KOPT-K1 (cell line): ENCODE results near the gene CIB1.

Source experiments
- H3K27ac ChIP-seq: fragments of 200-600 bp; sonication (generic); 2 replicates; pipeline ENCODE4 v1.5.1; 2016; ENCODE audit warnings: antibody characterized with exemption, mild to moderate bottlenecking, low read depth, low read length; ENCODE audit not compliant: poor library complexity, severe bottlenecking
- H3K36me3 ChIP-seq: fragments of 200-600 bp; sonication (generic); 2 replicates; pipeline ENCODE4 v1.5.1; 2017; ENCODE audit warnings: antibody characterized with exemption, mild to moderate bottlenecking, low read length, moderate library complexity; ENCODE audit not compliant: insufficient read depth
- H3K9me3 ChIP-seq: fragments of 200-600 bp; sonication (generic); 2 replicates; pipeline ENCODE4 v1.5.1; 2017; ENCODE audit warnings: antibody characterized with exemption, low read length, mild to moderate bottlenecking; ENCODE audit not compliant: insufficient read depth, poor library complexity, severe bottlenecking

The CIB1 gene

DNA sequence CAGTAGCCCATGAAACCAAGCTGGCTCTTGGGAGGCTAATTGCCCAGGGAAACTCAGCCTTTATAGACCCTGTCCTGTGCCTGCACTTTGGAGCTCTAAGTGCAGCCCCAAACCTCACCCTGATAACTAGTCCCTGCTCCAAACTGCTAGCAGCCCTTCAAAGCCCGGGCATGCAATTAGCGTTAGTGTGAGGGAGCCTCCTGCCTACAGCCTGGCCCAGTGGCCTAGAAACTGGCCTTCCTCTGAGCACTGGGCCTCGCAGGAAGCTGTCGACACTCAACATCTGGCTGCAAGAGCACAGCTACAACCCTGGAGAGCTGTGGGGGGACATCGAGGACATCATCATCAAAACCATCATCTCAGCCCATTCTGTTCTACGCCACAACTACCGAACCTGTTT lies 24.0 kb upstream of the CIB1 start:
- Histone ChIP-seq H3K36me3 (no peaks in the 10 kb centered on the region), H3K27ac (no peak overlapping the region), H3K9me3 (no peaks in the 10 kb centered on the region)

DNA sequence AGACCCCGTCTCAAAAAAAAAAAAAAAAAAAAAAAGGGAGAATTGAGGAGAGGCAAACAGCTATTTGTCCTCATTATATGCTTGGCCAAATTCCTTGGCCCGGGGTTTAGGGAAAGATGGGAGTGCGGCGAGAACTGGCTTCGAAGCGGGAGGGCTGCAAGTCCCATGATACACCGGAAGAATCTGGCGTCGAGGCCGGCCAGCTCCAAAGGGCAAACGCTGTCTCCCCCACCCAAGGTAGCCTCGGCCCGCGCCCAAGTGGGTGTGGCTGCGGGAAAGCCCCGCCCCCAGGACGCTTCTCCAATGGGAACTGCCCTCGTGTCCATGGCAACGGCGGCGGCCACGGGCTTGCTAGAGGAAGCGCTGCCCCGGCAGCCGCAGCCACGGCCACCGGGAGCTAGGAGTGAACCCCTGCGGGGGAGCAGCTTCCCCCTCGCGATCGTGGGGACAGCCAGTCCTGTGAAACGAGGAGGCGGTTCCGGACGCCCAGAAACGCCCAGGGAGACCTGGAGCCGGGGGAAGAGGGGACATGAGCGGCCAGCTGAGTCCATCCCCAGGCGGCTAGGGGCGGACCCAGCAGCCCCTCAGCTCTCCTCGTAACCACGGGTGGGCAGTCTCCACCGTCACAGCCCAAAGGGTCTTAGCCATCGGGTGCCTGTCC lies 15.6 kb upstream of the CIB1 start, which contains the start of gene TTLL13:
Gene TTLL13, plus strand, starts transcription at position 354 of the 661 bp plus-strand sequence. CDS start 1,075 bp downstream, outside the sequence.
- H3K27ac ChIP-seq, result no peak within 1 kb of the TSS
- H3K9me3 ChIP-seq, result no peaks in the 10 kb centered on the region
- H3K36me3 ChIP-seq, result no peaks in the 10 kb centered on the region

DNA sequence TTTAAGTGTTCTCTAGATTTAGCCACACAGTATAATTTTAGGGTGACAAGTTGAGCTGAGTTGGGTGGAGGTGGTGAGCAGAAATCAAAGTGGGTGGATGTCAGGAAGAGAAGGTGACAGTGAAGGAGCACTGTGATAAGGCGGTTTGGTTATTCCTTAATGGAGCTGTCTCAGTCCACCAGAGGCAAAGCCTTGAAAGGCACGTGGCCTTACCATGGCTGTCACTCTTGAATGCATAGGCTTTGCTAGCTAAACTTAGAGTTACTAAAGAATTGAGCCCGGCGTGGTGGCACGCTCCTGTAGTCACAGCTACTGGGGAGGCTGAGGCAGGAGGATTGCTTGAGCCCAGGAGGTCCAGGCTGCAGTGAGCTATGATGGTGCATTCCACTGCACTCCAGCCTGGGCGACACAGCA lies 15.1 kb upstream of the CIB1 start:
- H3K27ac ChIP-seq, result no peak overlapping the region
- H3K36me3 ChIP-seq, result no peaks in the 10 kb centered on the region
- H3K9me3 ChIP-seq, result no peaks in the 10 kb centered on the region

DNA sequence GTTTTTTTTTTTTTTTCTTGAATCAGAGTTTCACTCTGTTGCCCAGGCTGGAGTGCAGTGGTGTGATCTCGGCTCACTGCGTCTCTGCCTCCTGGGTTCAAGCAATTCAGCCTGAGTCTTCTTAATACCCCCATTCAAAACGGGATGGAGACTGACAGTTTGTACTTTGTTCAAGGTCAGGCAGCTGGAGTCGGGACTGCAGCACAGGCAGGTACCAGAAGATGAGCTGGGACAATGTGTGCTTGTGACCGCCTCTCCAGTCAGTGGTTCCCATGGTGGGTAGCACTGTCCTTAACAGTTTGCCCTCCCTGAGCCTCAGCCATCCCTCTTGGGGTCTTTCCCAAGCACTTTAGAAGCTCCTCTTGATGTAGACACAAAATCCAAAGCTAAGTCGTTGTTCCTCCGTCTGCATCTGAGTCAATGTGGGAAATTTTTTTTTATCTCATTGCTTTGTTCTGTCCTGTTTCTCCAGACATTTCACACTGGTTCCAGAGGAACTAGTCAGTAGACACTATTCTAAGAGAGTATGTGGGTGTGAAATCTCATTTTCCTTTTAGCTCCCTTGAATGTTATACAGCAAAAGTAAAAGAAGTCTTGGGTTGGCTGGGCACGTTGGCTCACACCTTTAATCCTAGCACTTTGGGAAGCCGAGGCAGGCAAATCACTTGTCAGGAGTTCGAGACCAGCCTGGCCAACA lies 10.3 kb upstream of the CIB1 start:
- Histone ChIP-seq H3K27ac (no peak overlapping the region), H3K9me3 (no peaks in the 10 kb centered on the region), H3K36me3 (no peaks in the 10 kb centered on the region)

DNA sequence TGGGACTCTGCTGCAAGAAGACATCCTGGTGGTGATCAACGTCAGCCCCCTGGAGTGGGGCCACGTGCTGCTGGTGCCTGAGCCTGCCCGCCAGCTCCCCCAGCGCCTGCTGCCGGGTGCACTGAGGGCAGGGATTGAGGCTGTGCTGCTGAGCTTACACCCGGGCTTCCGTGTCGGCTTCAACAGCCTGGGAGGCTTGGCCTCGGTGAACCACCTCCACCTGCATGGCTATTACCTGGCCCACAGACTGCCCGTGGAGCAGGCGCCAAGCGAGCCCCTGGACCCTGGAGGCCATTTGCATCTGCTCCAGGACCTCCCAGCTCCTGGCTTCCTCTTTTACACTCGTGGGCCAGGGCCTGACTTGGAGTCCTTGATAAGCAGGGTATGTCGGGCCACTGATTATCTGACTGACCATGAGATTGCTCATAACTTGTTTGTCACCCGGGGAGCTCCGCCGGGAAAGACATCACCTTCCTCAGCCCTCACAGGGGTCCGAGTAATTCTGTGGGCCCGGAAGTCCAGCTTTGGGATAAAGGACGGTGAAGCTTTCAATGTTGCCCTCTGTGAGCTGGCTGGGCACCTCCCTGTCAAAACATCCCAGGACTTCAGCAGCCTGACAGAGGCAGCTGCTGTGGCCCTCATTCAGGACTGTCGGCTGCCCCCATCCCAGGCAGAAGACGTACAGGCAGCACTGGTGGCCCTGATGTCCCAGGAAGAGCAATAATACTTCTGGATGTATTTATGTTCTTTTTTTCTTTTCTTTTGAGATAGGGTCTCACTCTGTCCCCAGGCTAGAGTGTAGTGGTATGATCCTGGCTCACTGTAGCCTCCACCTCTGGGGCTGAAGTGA lies 7.8 kb upstream of the CIB1 start:
- no peak overlapping the region for H3K27ac ChIP-seq
- no peaks in the 10 kb centered on the region for H3K9me3 ChIP-seq
- peaks cover 5% of the 10 kb centered on the region for H3K36me3 ChIP-seq

DNA sequence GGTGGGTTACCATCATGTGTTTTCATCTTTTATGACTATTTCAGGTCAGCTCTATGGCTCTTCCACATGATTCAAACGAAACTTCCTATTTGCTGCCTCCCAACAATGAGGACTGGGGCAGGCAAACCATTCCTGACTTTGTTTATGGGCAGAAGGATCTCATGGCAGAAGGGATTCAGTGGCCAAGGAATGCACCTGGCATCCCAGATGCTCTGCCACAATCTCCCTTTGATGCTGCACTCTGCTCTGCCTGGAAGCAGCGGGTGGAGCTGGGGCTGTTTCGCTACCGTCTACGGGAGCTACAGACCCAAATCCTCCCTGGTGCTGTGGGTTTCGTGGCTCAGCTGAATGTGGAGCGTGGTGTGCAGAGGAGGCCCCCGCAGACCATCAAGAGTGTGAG lies 7.1 kb upstream of the CIB1 start:
- Histone ChIP-seq H3K36me3 (peaks cover 5% of the 10 kb centered on the region), H3K9me3 (no peaks in the 10 kb centered on the region), H3K27ac (no peak overlapping the region)

DNA sequence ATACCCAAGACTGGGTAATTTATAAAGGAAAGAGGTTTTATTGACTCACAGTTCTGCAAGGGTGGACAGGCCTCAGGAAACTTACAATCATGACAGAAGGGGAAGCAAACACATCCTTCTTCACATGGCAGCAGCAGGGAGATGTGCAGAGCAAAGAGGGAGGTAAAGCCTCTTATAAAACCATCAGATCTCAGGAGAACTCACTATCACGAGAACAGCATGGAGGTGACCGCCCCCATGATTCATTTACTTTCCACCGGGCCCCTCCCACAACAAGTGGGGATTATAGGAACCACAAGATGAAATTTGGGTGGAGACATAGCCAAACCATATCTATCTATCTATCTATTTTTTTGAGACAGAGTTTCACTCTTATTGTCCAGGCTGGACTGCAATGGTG lies 5.6 kb upstream of the CIB1 start:
- Histone ChIP-seq H3K36me3 (peaks cover 5% of the 10 kb centered on the region), H3K9me3 (no peaks in the 10 kb centered on the region), H3K27ac (no peak overlapping the region)

DNA sequence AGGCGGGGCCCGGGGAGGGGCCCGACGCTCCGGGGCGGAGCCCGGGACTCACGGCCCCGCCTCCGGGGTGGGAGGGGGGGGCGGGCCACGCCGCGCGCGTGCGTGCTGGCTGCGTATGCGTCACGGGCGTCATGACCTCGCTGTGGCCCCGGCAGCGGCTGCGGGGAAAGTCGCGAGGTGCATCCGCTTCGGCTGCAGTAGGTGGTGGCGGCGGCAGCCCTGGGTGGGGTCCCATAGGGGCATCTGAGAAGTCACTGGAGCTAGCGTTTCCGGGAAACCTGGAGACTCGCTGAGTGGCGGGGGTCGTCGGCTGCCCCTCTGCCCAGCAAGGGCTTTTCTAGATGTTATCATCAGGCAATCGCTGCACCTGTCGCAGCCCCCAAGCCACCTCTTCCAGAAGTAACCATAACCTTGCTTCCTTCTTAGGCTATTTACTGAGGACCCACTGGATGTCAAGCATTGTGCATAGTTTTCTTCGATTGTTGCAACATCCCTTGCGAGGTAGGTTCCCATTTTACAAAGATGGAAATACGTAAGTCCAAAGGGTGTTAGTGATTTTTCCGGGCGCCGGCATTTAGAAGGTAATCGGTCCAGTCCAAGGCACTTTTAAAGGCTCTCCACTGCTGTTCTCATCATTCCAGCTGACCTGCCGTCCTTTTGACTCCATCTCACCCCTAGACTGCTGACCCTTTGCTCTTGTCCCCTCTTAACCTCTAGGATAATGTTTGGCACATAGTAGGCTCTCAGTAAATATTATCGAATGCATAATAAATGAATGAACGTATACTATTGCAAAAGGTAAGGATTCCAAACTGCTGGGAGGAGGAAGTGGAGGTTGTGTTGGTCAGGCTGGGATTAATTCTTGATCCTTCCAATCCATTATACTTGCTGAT lies 601 bp upstream of the CIB1 start, which contains the start of gene GDPGP1:
Gene GDPGP1, plus strand, starts transcription at position 114 of the 893 bp plus-strand sequence. CDS start 6,700 bp downstream, outside the sequence.
- Histone ChIP-seq H3K36me3 (peaks cover 20% of the 10 kb centered on the region), H3K9me3 (no peaks in the 10 kb centered on the region), H3K27ac (peak within 1 kb of the TSS; percentile 66)

DNA sequence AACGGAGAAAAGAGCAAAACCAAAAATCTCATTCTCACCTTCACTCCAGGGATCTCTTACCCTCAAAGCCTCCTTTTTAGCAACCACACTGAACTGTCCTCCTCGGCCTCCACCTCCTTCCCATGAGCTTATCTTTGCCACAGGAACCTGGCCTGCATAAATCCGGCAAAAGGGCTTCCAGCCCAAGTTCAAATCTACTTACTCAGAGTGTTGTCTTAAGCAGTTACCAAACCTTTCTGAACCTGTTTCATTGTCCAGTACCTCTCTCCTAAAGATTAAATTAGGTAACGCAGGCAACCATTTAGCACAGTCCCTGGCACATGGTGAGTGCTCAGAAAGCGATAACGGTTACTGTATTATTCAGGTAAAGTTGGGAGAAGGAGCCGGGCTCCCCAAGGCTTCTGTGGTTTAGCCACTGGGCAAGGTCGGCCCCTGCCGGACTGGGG lies 777 bp downstream of the CIB1 start:
- peaks cover 29% of the 10 kb centered on the region for H3K36me3 ChIP-seq
- no peaks in the 10 kb centered on the region for H3K9me3 ChIP-seq
- H3K27ac ChIP-seq, result peak overlapping the region; percentile 66

DNA sequence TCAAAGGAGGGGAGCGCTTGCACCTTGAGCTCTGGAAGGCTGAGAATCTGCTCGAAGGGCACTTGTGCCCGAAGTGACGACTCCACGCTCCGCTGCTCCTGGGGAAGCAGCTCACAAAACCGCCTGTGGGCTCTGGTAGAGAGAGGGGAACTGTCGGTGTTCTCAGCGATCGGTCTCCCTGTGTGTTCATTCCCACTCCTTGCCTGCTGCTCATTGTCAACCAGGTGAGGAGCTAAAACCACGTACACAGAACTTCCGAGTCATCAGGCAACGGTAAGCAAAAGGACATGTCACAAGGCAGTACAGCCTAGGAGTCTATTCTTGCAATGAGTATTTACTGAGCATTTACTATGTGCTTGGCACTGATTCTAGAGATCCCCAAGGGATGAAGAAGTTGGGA lies 1.5 kb downstream of the CIB1 start:
- Histone ChIP-seq H3K9me3 (no peaks in the 10 kb centered on the region), H3K36me3 (peaks cover 36% of the 10 kb centered on the region), H3K27ac (peak overlapping the region; percentile 73)

DNA sequence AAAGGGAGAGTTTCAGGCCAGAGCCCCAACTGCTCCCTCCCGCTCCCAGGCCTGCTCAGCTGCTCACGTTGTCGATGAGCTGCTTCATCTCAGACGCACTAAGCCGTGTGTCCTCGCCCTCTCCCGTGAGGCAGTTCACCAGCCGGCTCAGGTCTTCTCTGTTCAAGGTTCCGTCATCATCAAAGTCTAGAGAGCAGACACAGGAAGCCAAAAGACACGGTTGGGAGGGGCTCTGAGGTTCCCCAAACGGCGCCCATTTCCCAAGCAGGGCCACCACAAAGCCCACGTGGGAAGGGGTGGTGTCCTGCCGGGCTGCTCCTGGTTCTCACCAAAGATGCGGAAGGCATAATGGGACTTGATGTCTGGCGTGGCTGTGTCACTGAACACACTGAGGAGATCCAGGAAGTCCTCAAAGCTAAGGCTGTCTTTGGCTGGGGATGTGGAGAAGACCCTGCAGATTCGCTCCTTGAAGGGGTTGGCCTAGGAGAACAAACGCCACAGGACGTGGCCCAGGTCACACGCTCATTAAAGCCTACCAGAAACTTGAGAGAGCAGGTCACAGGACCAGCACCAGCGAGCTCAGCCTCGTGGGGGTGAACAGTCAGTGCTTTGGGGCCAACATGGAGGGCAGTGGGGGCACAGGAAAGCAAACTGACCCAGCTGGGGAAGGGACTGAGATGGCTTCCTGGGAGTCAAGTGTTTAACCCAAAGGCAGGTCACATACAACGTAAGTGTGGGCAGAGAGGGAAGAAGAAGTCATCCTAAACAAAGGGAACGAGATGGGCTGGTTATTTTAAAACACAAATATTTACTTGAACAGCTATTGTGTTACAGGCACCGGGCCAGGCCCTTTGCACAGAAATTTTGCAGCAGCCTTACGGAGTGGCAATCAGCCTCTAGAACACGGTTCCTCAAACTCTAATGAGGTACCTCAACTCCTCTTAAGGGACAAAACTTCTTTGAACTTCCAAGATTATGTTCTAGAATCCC lies 2.4 kb downstream of the CIB1 start:
- Histone ChIP-seq H3K36me3 (peaks cover 40% of the 10 kb centered on the region), H3K27ac (peak overlapping the region; percentile 73)

DNA sequence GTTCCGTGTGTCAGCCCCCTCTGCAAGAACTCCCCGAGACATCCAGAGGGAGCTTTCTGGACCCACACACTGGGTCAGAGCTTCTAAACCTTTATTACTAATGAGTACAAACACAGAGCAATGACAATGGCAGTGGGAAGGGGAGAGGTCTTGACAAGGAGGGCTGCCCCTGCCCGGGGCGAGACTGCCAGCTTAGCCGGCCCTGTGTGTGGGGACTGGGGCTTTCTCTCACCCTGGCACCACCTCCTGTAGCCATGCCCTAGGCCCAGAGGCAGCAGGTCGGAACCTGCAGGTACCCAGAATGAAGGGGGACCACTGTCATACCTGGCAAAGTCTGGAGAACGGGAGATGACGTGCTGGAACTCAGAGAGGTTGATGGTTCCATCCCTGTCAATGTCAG lies 3.1 kb downstream of the CIB1 start:
- Histone ChIP-seq H3K36me3 (peaks cover 44% of the 10 kb centered on the region), H3K27ac (peak overlapping the region; percentile 73)

More for the DNA sequence above, 2.4 kb downstream of the CIB1 start:
- H3K9me3 ChIP-seq, result no peaks in the 10 kb centered on the region

DNA sequence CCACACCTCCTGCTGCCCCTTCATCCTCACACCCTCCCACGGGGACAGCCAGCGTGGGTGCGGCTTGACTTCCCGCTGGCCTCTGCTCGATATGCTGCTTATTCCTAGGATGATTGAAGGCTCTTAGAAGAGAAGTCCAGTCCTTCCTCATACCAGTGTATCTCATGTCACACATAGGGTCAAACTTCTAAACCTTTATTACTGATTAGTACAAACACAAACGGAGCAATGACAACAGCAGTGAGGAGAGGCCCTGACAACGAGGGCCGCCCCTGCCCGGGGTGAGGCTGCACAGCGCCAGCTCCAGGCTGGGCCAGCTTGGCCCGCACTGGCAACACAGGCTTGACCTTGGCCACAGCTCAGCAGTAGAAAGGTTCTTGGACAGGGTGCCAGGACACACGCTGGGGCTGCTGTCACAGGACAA lies 3.7 kb downstream of the CIB1 start:
- Histone ChIP-seq H3K27ac (peak overlapping the region; percentile 73), H3K36me3 (peaks cover 48% of the 10 kb centered on the region)

More for the DNA sequence above, 3.1 kb downstream of the CIB1 start:
- H3K9me3 ChIP-seq, result no peaks in the 10 kb centered on the region

More for the DNA sequence above, 3.7 kb downstream of the CIB1 start:
- no peaks in the 10 kb centered on the region for H3K9me3 ChIP-seq
